HCT116 (cell line): ENCODE data around the gene EYA4. TPM values are rescaled to one million over a fixed set of nuclear protein-coding genes. Genes with fewer than 3 reads are reported as not detected.

Experiments
- ATAC-seq: fragments of 200-7000 bp; cut with Tn5 transposase; 2 replicates; pipeline ENCODE4 v1.9.1; 2020; ENCODE audit warnings: mild to moderate bottlenecking, moderate library complexity
- BruUV-seq: library from RNA; stranded (reverse); fragments of 400-500 nt; replicated peaks from 2 replicates; lab custom pipeline; 2021; lab: Mats Ljungman, UMichigan
- CTCF ChIA-PET: fragments of 300-600 bp; sonication (Branson Sonifier 250); formaldehyde crosslinking; loops from one replicate; lab custom pipeline; 2021; ENCODE audit warnings: antibody characterized with exemption; lab: Charles Lee
- POLR2A ChIA-PET: fragments of 300-600, 350-600 bp; sonication (Branson Sonifier 250); formaldehyde crosslinking; loops from one replicate; lab custom pipeline; 2021; ENCODE audit warnings: antibody characterized with exemption; lab: Charles Lee
- RAD21 ChIA-PET, 2 experiments: fragments of 300-600 bp; sonication (Branson Sonifier 250); formaldehyde crosslinking; loops; one replicate each; lab custom pipeline; 2023; ENCODE audit warnings: low total read pairs in 2 of 2; ENCODE audit not compliant: uncharacterized antibody in 2 of 2, unreplicated experiment in 2 of 2, low non-redundant PET in 1 of 2; lab: Charles Lee
- DNase-seq: peaks from one replicate; pipeline ENCODE4 v3.0.0-alpha.2; 2010; ENCODE audit warnings: low read depth, low spot score
- H2AFZ ChIP-seq: fragments of 200-600 bp; shearing (Covaris generic), sonication (generic); 2 replicates; pipeline ENCODE4 v1.6.1; 2017; ENCODE audit warnings: low read depth, mixed run types, mixed read lengths, antibody characterized with exemption, low read length; ENCODE audit not compliant: poor library complexity, severe bottlenecking
- H3K27ac ChIP-seq: 2 replicates; pipeline ENCODE4 v1.5.1; 2012; ENCODE audit warnings: low read depth, low read length
- H3K27me3 ChIP-seq: fragments of 200-600 bp; sonication (generic); 2 replicates; pipeline ENCODE4 v1.6.1; 2016; ENCODE audit warnings: mixed run types, low read length, mixed read lengths; ENCODE audit not compliant: insufficient read depth
- H3K36me3 ChIP-seq, 2 experiments: fragments of 200-500 bp in 1 of 2; fragments of 200-600 bp in 1 of 2; sonication (Bioruptor generic) in 1 of 2; sonication (generic) in 1 of 2; 2 replicates each; pipeline versions ENCODE4 v1.5.1 to v1.6.1; 2014 to 2016; ENCODE audit warnings: low read length in 2 of 2, inconsistent platforms in 1 of 2, mixed read lengths in 1 of 2, mixed run types in 1 of 2; ENCODE audit not compliant: insufficient read depth in 2 of 2, control insufficient read depth in 1 of 2
- H3K4me1 ChIP-seq, 2 experiments: fragments of 200-600 bp in 1 of 2; sonication (generic) in 1 of 2; 2 replicates each; pipeline versions ENCODE4 v1.5.1 to v1.6.1; 2012 to 2017; ENCODE audit warnings: low read length in 2 of 2, inconsistent platforms in 1 of 2, mild to moderate bottlenecking in 1 of 2, mixed read lengths in 1 of 2, mixed run types in 1 of 2, moderate library complexity in 1 of 2; ENCODE audit not compliant: insufficient read depth in 2 of 2, control insufficient read depth in 1 of 2
- H3K4me2 ChIP-seq: fragments of 200-600 bp; sonication (generic); 2 replicates; pipeline ENCODE4 v1.6.1; 2017; ENCODE audit warnings: mixed run types, low read length, mixed read lengths
- H3K4me3 ChIP-seq, 2 experiments: fragments of 200-600 bp in 1 of 2; sonication (generic) in 1 of 2; replicated peaks in 1 of 2; 2 replicates each; pipeline ENCODE4 v1.5.1; 2011 to 2016; ENCODE audit warnings: low read length in 2 of 2, control low read depth in 1 of 2, low read depth in 1 of 2, mild to moderate bottlenecking in 1 of 2, mixed read lengths in 1 of 2, mixed run types in 1 of 2
- H3K79me2 ChIP-seq: fragments of 200-600 bp; sonication (generic); 2 replicates; pipeline ENCODE4 v1.6.1; 2017; ENCODE audit warnings: mild to moderate bottlenecking, mixed run types, low read length, moderate library complexity, mixed read lengths; ENCODE audit not compliant: insufficient read depth
- H3K9ac ChIP-seq: fragments of 200-600 bp; sonication (generic); 2 replicates; pipeline ENCODE4 v1.6.1; 2016; ENCODE audit warnings: low read length, mixed read lengths
- H3K9me2 ChIP-seq: fragments of 200-600 bp; sonication (generic), shearing (Covaris generic); 2 replicates; pipeline ENCODE4 v1.6.1; 2017; ENCODE audit warnings: mixed run types, mild to moderate bottlenecking, moderate library complexity; ENCODE audit not compliant: insufficient read depth
- H3K9me3 ChIP-seq, 2 experiments: fragments of 200-500 bp in 1 of 2; fragments of 200-600 bp in 1 of 2; sonication (Bioruptor generic) in 1 of 2; sonication (generic) in 1 of 2; 2 replicates each; pipeline ENCODE4 v1.6.1; 2014 to 2017; ENCODE audit warnings: low read length in 2 of 2, mixed read lengths in 2 of 2, inconsistent platforms in 1 of 2, low read depth in 1 of 2, mild to moderate bottlenecking in 1 of 2, mixed run types in 1 of 2, moderate library complexity in 1 of 2; ENCODE audit not compliant: control insufficient read depth in 1 of 2, insufficient read depth in 1 of 2
- H4K20me1 ChIP-seq: fragments of 200-600 bp; sonication (generic), shearing (Covaris generic); 2 replicates; pipeline ENCODE4 v1.6.1; 2017; ENCODE audit warnings: mixed run types, mild to moderate bottlenecking, moderate library complexity; ENCODE audit not compliant: insufficient read depth
- CBX3 ChIP-seq: IDR thresholded peaks from 2 replicates; pipeline ENCODE4 v1.6.1; 2012; ENCODE audit warnings: low read depth
- CEBPB ChIP-seq: IDR thresholded peaks from 2 replicates; pipeline ENCODE4 v1.6.1; 2012; ENCODE audit warnings: low read depth
- CTCF ChIP-seq, 3 experiments: fragments of 200-600 bp in 1 of 3; sonication (generic) in 1 of 3; IDR thresholded peaks in 2 of 3; conservative IDR thresholded peaks in 1 of 3; 2 replicates each; pipeline ENCODE4 v1.5.1; 2012 to 2017; ENCODE audit warnings: low read depth in 2 of 3, low read length in 2 of 3, antibody characterized with exemption in 1 of 3, borderline replicate concordance in 1 of 3, control low read depth in 1 of 3, mild to moderate bottlenecking in 1 of 3, mixed read lengths in 1 of 3, mixed run types in 1 of 3, moderate library complexity in 1 of 3; ENCODE audit not compliant: insufficient read depth in 1 of 3
- ELF1 ChIP-seq: IDR thresholded peaks from 2 replicates; pipeline ENCODE4 v1.6.1; 2012; ENCODE audit warnings: low read depth, borderline replicate concordance
- EZH2phosphoT487 ChIP-seq: fragments of 200-600 bp; IDR thresholded peaks from 2 replicates; pipeline ENCODE4 v1.6.1; 2018; ENCODE audit warnings: antibody characterized with exemption, borderline replicate concordance
- MAX ChIP-seq: IDR thresholded peaks from 2 replicates; pipeline ENCODE4 v1.6.1; 2012
- POLR2A ChIP-seq: IDR thresholded peaks from 2 replicates; pipeline ENCODE4 v1.7.0; 2011; ENCODE audit warnings: borderline replicate concordance; ENCODE audit not compliant: insufficient read depth, insufficient read length; ENCODE audit errors: extremely low read depth
- POLR2AphosphoS5 ChIP-seq: IDR thresholded peaks from 2 replicates; pipeline ENCODE4 v1.6.1; 2011; ENCODE audit warnings: mild to moderate bottlenecking, low read depth, low read length, moderate library complexity
- REST ChIP-seq: IDR thresholded peaks from 2 replicates; pipeline ENCODE4 v1.6.1; 2012; ENCODE audit warnings: low read depth
- ZBTB33 ChIP-seq: IDR thresholded peaks from 2 replicates; pipeline ENCODE4 v1.6.1; 2011; ENCODE audit warnings: mild to moderate bottlenecking, low read length, moderate library complexity; ENCODE audit not compliant: insufficient replicate concordance; ENCODE audit errors: extremely low read depth
- ZFX ChIP-seq: fragments of 450-650 bp; IDR thresholded peaks from 2 replicates; pipeline ENCODE4 v1.6.1; 2017
- ZNF274 ChIP-seq: fragments of 200-500 bp; sonication (Bioruptor generic); IDR thresholded peaks from 2 replicates; pipeline ENCODE4 v1.6.1; 2014; ENCODE audit warnings: mild to moderate bottlenecking, low read depth, low read length, inconsistent platforms
- intact Hi-C: fragments of 100-400 bp; cut with micrococcal nuclease; formaldehyde crosslinking; loops from 2 replicates; pipeline ENCODE4 v1.10.0; 2022
- total RNA-seq: library from RNA; stranded (reverse); gene quantifications from one replicate; pipeline ENCODE4 v1.2.1, GENCODE V29; 2021; ENCODE audit not compliant: unreplicated experiment

EYA4 gene
- total RNA-seq, 1 experiment from 2014 or later: not detected

GRCh38 chr6:133399426-133399825 is 158.3 kb downstream of the EYA4 start:
- 0 out of 2 replicates have a peak, but pooled peaks cover under 1% of the 10 kb centered on the region for H3K27me3 ChIP-seq
- H3K4me2 ChIP-seq: no peak overlapping the region
- DNase-seq (no peak), ATAC-seq (no peak)
- ChIA-PET POLR2A (interaction anchor here (0.5 kb wide), 1 partner anchor 150 kb away, joined by 4 read pairs; no protein-coding TSS in a partner anchor), CTCF (no interaction called here), RAD21 (no interaction called here)
- no TSS peak for BruUV-seq
- H2AFZ ChIP-seq: no peak overlapping the region
- no peak overlapping the region for H3K4me3 ChIP-seq
- intact Hi-C loops: no loop called here
- H3K9me3 ChIP-seq: no peaks in the 10 kb centered on the region
- H3K9me2 ChIP-seq: no peaks in the 10 kb centered on the region
- H3K27ac ChIP-seq: no peak overlapping the region
- H3K9ac ChIP-seq: no peak overlapping the region
- H4K20me1 ChIP-seq: no peaks in the 10 kb centered on the region
- TF ChIP-seq ZFX (no peak), CEBPB (no peak), ZNF274 (no peak), ZBTB33 (no peak), POLR2A (no peak), EZH2phosphoT487 (no peak), CBX3 (no peak), REST (no peak), POLR2AphosphoS5 (no peak), MAX (no peak), ELF1 (no peak), CTCF (IDR thresholded peaks at IDR 0.05 in 2 of 3, conservative IDR thresholded peaks at IDR 0.05 in 1 of 3; ENCODE audit: borderline replicate concordance in 1 of 3, insufficient read depth in 1 of 3, low read depth in 2 of 3, low read length in 2 of 3) (no peak)
- no peaks in the 10 kb centered on the region for H3K36me3 ChIP-seq
- no peaks in the 10 kb centered on the region for H3K4me1 ChIP-seq
- no peaks in the 10 kb centered on the region for H3K79me2 ChIP-seq
